ENCODE measurements around the gene CNPPD1. TPM values are rescaled to one million over a fixed set of nuclear protein-coding genes. Genes with fewer than 3 reads are reported as not detected.

CNPPD1 gene
- total and polyA plus RNA-seq, 11 donors = 37.3 to 118 (median 57.2) TPM

GRCh38 chr2:219122202-219122980, 54.3 kb downstream of the CNPPD1 start:
- intact Hi-C loops (cut with DNase I) = loop anchor here in 2 of 10 donors (5.0 to 10.0 kb wide), 2 partner anchors 50 to 248 kb away; no protein-coding TSS in a partner anchor
- 85 to 92% (median 89%) methylated on average over 5 of the region's 5 CpGs for WGBS, 4 donors
- no peak overlapping the region for H3K4me3 ChIP-seq
- H3K9me3 ChIP-seq = no peaks in the 10 kb centered on the region
- no peaks in the 10 kb centered on the region for H3K36me3 ChIP-seq
- DNase-seq (no peak), ATAC-seq (no peak)
- peaks cover 0 to 41% (median 20%) of the 10 kb centered on the region in 12 donors for H3K4me1 ChIP-seq
- H3K27me3 ChIP-seq = no peaks in the 10 kb centered on the region
- no peak for TF ChIP-seq POLR2A (IDR thresholded peaks at IDR 0.05)
- TF ChIP-seq CTCF (IDR thresholded peaks at IDR 0.05) = no peak
- H3K27ac ChIP-seq = no peak overlapping the region

Other genes starting within 250 kb of the CNPPD1 start
- gene CDK5R2, start 217.3 kb downstream of the CNPPD1 start, total RNA-seq = not detected
- not detected for gene CDK5R2, start 217.3 kb downstream of the CNPPD1 start, polyA plus RNA-seq
- not detected for gene FEV, start 191.7 kb downstream of the CNPPD1 start, total RNA-seq
- gene FEV, start 191.7 kb downstream of the CNPPD1 start, polyA plus RNA-seq = not detected
- gene CRYBA2, start 183.5 kb downstream of the CNPPD1 start, total RNA-seq = not detected
- gene CRYBA2, start 183.5 kb downstream of the CNPPD1 start, polyA plus RNA-seq = not detected
- gene CFAP65, start 135.4 kb downstream of the CNPPD1 start, total RNA-seq = under 1 TPM in 1 of 9 donors, not detected in 8; 0.04 TPM
- not detected for gene CFAP65, start 135.4 kb downstream of the CNPPD1 start, polyA plus RNA-seq
- gene IHH, start 116.0 kb downstream of the CNPPD1 start, total RNA-seq = not detected
- not detected for gene IHH, start 116.0 kb downstream of the CNPPD1 start, polyA plus RNA-seq
- gene NHEJ1, start 16.1 kb downstream of the CNPPD1 start, total RNA-seq = 10 to 100 TPM in 1 of 9 donors, 1 to 10 TPM in 8; 4.6 to 13.2 (median 8.0) TPM
- gene NHEJ1, start 16.1 kb downstream of the CNPPD1 start, polyA plus RNA-seq = 10 to 100 TPM in 1 of 2 donors, 1 to 10 TPM in 1; 3.7 to 17.0 TPM
- under 1 TPM in 8 of 9 donors, not detected in 1; 0.12 to 0.92 (median 0.44) TPM for gene SLC23A3, start 6.9 kb downstream of the CNPPD1 start, total RNA-seq
- gene SLC23A3, start 6.9 kb downstream of the CNPPD1 start, polyA plus RNA-seq = under 1 TPM; 0.17 to 0.84 TPM
- gene RETREG2, start 1.4 kb upstream of the CNPPD1 start, total RNA-seq = 10 to 100 TPM; 28.3 to 55.8 (median 38.2) TPM
- gene RETREG2, start 1.4 kb upstream of the CNPPD1 start, polyA plus RNA-seq = 10 to 100 TPM; 13.4 to 56.0 TPM
- 10 to 100 TPM; 13.9 to 32.3 (median 23.5) TPM for gene ZFAND2B, start 29.9 kb upstream of the CNPPD1 start, total RNA-seq
- 10 to 100 TPM; 17.6 to 35.7 TPM for gene ZFAND2B, start 29.9 kb upstream of the CNPPD1 start, polyA plus RNA-seq
- 10 to 100 TPM; 12.1 to 28.1 (median 17.9) TPM for gene ABCB6, start 42.0 kb upstream of the CNPPD1 start, total RNA-seq
- 10 to 100 TPM; 25.3 to 30.4 TPM for gene ABCB6, start 42.0 kb upstream of the CNPPD1 start, polyA plus RNA-seq
- gene ATG9A, start 52.7 kb upstream of the CNPPD1 start, total RNA-seq = 100 to 1,000 TPM in 3 of 9 donors, 10 to 100 TPM in 6; 62.8 to 147 (median 83.5) TPM
- gene ATG9A, start 52.7 kb upstream of the CNPPD1 start, polyA plus RNA-seq = 100 to 1,000 TPM in 1 of 2 donors, 10 to 100 TPM in 1; 28.3 to 133 TPM
- gene ANKZF1, start 52.9 kb upstream of the CNPPD1 start, total RNA-seq = 10 to 100 TPM; 14.0 to 36.8 (median 28.0) TPM
- gene ANKZF1, start 52.9 kb upstream of the CNPPD1 start, polyA plus RNA-seq = 10 to 100 TPM; 15.2 to 22.5 TPM
- 1 to 10 TPM; 1.6 to 7.9 (median 2.5) TPM for gene GLB1L, start 68.5 kb upstream of the CNPPD1 start, total RNA-seq
- gene GLB1L, start 68.5 kb upstream of the CNPPD1 start, polyA plus RNA-seq = 1 to 10 TPM; 1.3 to 1.8 TPM
- gene STK16, start 68.6 kb upstream of the CNPPD1 start, total RNA-seq = 10 to 100 TPM; 13.8 to 26.9 (median 19.1) TPM
- 10 to 100 TPM; 13.8 to 31.6 TPM for gene STK16, start 68.6 kb upstream of the CNPPD1 start, polyA plus RNA-seq
- gene TUBA4B, start 76.3 kb upstream of the CNPPD1 start, total RNA-seq = not detected
- gene TUBA4B, start 76.3 kb upstream of the CNPPD1 start, polyA plus RNA-seq = not detected
- 100 to 1,000 TPM; 137 to 381 (median 193) TPM for gene TUBA4A, start 77.0 kb upstream of the CNPPD1 start, total RNA-seq
- 100 to 1,000 TPM; 189 to 362 TPM for gene TUBA4A, start 77.0 kb upstream of the CNPPD1 start, polyA plus RNA-seq
- gene DNAJB2, start 102.4 kb upstream of the CNPPD1 start, total RNA-seq = 10 to 100 TPM; 61.3 to 95.4 (median 74.9) TPM
- 100 to 1,000 TPM in 1 of 2 donors, 10 to 100 TPM in 1; 66.5 to 181 TPM for gene DNAJB2, start 102.4 kb upstream of the CNPPD1 start, polyA plus RNA-seq
- gene PTPRN, start 132.5 kb upstream of the CNPPD1 start, total RNA-seq = under 1 TPM in 3 of 9 donors, not detected in 6; 0.19 to 0.93 (median 0.59) TPM
- gene PTPRN, start 132.5 kb upstream of the CNPPD1 start, polyA plus RNA-seq = under 1 TPM in 1 of 2 donors, not detected in 1; 0.12 TPM
- not detected for gene RESP18, start 155.8 kb upstream of the CNPPD1 start, total RNA-seq
- gene RESP18, start 155.8 kb upstream of the CNPPD1 start, polyA plus RNA-seq = not detected
- gene DNPEP, start 211.0 kb upstream of the CNPPD1 start, total RNA-seq = 100 to 1,000 TPM in 1 of 9 donors, 10 to 100 TPM in 8; 61.8 to 101 (median 73.4) TPM
- 10 to 100 TPM; 61.3 to 69.6 TPM for gene DNPEP, start 211.0 kb upstream of the CNPPD1 start, polyA plus RNA-seq
- gene DES, start 241.5 kb upstream of the CNPPD1 start, total RNA-seq = over 10,000 TPM in 8 of 9 donors, 1,000 to 10,000 TPM in 1; 9,618 to 28,674 (median 17,979) TPM
- over 10,000 TPM; 15,024 to 19,385 TPM for gene DES, start 241.5 kb upstream of the CNPPD1 start, polyA plus RNA-seq

Data from heart left ventricle (tissue), 16 donors.